B cell (primary cell): ENCODE measurements around the gene FYN.

Experiments
- EZH2 ChIP-seq: IDR thresholded peaks from 2 replicates; pipeline ENCODE4 v1.6.1; 2012; ENCODE audit warnings: borderline replicate concordance, low read depth, mild to moderate bottlenecking, moderate library complexity, low read length; ENCODE audit not compliant: insufficient read depth, poor library complexity, severe bottlenecking
- TF ChIP-seq, protein P1 (sequence below): fragments of 200-600 bp; IDR thresholded peaks from one replicate; pipeline ENCODE4 v1.8.0; 2022; ENCODE audit warnings: antibody characterized with exemption, mild to moderate bottlenecking

- TF ChIP-seq, protein P1, sequence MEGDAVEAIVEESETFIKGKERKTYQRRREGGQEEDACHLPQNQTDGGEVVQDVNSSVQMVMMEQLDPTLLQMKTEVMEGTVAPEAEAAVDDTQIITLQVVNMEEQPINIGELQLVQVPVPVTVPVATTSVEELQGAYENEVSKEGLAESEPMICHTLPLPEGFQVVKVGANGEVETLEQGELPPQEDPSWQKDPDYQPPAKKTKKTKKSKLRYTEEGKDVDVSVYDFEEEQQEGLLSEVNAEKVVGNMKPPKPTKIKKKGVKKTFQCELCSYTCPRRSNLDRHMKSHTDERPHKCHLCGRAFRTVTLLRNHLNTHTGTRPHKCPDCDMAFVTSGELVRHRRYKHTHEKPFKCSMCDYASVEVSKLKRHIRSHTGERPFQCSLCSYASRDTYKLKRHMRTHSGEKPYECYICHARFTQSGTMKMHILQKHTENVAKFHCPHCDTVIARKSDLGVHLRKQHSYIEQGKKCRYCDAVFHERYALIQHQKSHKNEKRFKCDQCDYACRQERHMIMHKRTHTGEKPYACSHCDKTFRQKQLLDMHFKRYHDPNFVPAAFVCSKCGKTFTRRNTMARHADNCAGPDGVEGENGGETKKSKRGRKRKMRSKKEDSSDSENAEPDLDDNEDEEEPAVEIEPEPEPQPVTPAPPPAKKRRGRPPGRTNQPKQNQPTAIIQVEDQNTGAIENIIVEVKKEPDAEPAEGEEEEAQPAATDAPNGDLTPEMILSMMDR = no peak
- TF ChIP-seq EZH2 = no peak
Observed at GRCh38 chr6:111715321-111715720, 157.9 kb downstream of the FYN start.
